Astrocyte of the cerebellum (primary cell): ENCODE data around the gene BRD3OS.

Experiments used
- DNase-seq: peaks from one replicate; pipeline ENCODE4 v3.0.0-alpha.2; 2011; ENCODE audit warnings: low read depth
- H3K4me3 ChIP-seq: 2 replicates; pipeline ENCODE4 v1.5.1; 2011; ENCODE audit warnings: mild to moderate bottlenecking, low read depth, low read length, moderate library complexity
- in situ Hi-C: cut with HindIII; loops from 2 replicates; pipeline ENCODE4 v1.10.0; 2017; ENCODE audit warnings: low sequenced_read_pairs
- TF ChIP-seq, protein P1 (sequence below): IDR thresholded peaks from 2 replicates; pipeline ENCODE4 v1.5.1; 2012; ENCODE audit warnings: low read length, low read depth, moderate library complexity, mild to moderate bottlenecking; ENCODE audit errors: missing control alignments

BRD3OS gene

GRCh38 chr9:134024828-134025605 is at the start of gene BRD3OS:
Gene BRD3OS (plus strand): TSS chr9:134025481. CDS start chr9:134026748, 1,267 bp downstream.
- in situ Hi-C loops = no loop called here
- peak within 1 kb of the TSS; percentile 69 for H3K4me3 ChIP-seq
- TF ChIP-seq, protein P1, sequence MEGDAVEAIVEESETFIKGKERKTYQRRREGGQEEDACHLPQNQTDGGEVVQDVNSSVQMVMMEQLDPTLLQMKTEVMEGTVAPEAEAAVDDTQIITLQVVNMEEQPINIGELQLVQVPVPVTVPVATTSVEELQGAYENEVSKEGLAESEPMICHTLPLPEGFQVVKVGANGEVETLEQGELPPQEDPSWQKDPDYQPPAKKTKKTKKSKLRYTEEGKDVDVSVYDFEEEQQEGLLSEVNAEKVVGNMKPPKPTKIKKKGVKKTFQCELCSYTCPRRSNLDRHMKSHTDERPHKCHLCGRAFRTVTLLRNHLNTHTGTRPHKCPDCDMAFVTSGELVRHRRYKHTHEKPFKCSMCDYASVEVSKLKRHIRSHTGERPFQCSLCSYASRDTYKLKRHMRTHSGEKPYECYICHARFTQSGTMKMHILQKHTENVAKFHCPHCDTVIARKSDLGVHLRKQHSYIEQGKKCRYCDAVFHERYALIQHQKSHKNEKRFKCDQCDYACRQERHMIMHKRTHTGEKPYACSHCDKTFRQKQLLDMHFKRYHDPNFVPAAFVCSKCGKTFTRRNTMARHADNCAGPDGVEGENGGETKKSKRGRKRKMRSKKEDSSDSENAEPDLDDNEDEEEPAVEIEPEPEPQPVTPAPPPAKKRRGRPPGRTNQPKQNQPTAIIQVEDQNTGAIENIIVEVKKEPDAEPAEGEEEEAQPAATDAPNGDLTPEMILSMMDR = no peak
- peak; percentile 100 for DNase-seq

DNA sequence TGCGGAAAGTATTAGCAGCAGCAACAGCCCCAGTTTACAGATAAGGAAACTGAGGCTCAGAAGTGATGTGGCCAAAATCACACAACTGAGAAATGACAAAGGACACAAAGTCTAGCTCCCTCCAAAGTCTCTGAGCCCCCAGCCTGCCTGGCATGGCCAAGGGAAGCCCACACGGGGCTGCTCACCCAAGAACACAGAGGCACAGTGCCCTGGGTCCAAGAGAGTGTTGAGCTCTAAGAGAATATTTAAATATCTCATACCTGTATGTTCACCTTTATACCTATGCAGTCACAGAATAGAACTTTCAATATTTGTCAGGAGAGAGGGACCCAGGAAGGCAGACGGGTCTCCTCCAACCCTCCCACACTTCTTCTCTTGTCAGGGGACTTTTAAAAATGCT is 49.8 kb upstream of the BRD3OS start:
- no peak for DNase-seq
- in situ Hi-C loops = no loop called here
- TF ChIP-seq, protein P1 = no peak
- no peak overlapping the region for H3K4me3 ChIP-seq

GRCh38 chr9:133976191-133976861 is 49.0 kb upstream of the BRD3OS start:
- no peak for DNase-seq
- no peak overlapping the region for H3K4me3 ChIP-seq
- TF ChIP-seq, protein P1 = no peak
- in situ Hi-C loops = no loop called here

DNA sequence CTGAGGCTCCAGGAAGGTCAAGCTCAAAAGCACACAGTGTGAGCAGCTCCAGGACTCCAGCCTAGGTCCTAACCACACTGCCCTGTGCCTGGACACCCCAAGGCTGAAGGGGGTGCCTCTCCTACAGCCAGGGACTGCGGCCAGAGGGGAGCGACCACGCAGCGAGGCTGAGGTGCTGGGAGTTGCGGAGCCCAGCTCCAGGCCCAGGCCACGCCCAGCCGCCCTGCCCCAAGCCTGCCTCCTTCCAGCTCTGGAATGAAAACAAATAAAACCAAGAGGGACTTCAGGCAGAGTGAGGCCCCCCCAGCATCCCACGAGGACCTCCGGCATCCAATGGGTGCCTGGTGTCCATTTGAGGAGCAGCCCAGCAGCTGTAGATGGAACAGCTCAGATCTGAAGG is 48.4 kb upstream of the BRD3OS start:
- in situ Hi-C loops = no loop called here
- TF ChIP-seq, protein P1 = no peak
- no peak for DNase-seq
- no peak overlapping the region for H3K4me3 ChIP-seq

- DNase-seq = no peak
- no peak overlapping the region for H3K4me3 ChIP-seq
- TF ChIP-seq, protein P1 = no peak
- in situ Hi-C loops = no loop called here
Measured at GRCh38 chr9:133977421-133978201, 47.7 kb upstream of the BRD3OS start.

DNA sequence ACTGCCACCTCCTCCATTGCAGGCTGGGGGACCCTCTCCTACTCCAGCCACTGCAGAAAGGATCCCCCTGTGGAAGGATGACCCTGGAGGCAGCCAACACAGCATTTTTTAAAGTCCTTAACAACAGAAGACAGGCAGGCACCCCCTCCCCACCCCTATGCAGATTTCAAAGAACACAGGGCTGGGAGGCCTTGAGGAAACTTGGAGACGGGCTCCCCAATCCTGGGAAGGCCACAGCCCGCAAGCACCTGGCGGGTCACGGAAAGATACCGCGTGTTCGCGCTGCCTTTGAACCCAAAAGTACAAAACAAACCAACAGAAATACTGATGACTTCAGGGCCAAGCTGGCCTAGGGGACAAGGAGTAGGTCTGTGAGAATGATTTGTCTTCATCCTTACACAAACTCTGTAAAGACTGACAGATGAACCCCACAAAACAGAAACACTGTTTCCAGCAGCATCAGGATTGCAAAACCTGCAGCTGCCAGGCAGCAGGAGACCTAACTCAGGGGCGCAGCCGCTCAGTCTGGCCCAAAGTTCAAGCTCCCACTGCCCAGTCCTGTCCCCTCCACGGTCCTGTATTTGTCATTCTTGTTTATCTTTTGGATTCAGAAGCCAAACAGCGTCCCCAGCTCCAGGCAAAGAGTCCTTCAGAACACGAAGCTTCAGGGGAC is 46.9 kb upstream of the BRD3OS start:
- TF ChIP-seq, protein P1 = no peak
- H3K4me3 ChIP-seq = no peak overlapping the region
- no peak for DNase-seq
- in situ Hi-C loops = no loop called here
